LNCAP (cell line): ENCODE data around the gene MACROD2.

Experiments used
- CTCF ChIP-seq: fragments of 450-650 bp; IDR thresholded peaks from 2 replicates; pipeline ENCODE4 v1.5.1; 2017; ENCODE audit warnings: mild to moderate bottlenecking

MACROD2 gene

GRCh38 chr20:14966808-14967207, 971.5 kb downstream of the MACROD2 start:
- no peak for TF ChIP-seq CTCF

GRCh38 chr20:14972256-14972655, 976.9 kb downstream of the MACROD2 start:
- TF ChIP-seq CTCF, result no peak

GRCh38 chr20:14972690-14973089, 977.4 kb downstream of the MACROD2 start:
- no peak for TF ChIP-seq CTCF

- no peak for TF ChIP-seq CTCF
Measured at GRCh38 chr20:14979453-14979986, 984.2 kb downstream of the MACROD2 start.

- no peak for TF ChIP-seq CTCF
Measured at GRCh38 chr20:14984305-14984704, 989.0 kb downstream of the MACROD2 start.

- no peak for TF ChIP-seq CTCF
Measured at GRCh38 chr20:14984768-14985622, 989.7 kb downstream of the MACROD2 start.

GRCh38 chr20:14986026-14986655, 990.8 kb downstream of the MACROD2 start:
- no peak for TF ChIP-seq CTCF
